ENCODE data around the gene EGFL8.

DNA sequence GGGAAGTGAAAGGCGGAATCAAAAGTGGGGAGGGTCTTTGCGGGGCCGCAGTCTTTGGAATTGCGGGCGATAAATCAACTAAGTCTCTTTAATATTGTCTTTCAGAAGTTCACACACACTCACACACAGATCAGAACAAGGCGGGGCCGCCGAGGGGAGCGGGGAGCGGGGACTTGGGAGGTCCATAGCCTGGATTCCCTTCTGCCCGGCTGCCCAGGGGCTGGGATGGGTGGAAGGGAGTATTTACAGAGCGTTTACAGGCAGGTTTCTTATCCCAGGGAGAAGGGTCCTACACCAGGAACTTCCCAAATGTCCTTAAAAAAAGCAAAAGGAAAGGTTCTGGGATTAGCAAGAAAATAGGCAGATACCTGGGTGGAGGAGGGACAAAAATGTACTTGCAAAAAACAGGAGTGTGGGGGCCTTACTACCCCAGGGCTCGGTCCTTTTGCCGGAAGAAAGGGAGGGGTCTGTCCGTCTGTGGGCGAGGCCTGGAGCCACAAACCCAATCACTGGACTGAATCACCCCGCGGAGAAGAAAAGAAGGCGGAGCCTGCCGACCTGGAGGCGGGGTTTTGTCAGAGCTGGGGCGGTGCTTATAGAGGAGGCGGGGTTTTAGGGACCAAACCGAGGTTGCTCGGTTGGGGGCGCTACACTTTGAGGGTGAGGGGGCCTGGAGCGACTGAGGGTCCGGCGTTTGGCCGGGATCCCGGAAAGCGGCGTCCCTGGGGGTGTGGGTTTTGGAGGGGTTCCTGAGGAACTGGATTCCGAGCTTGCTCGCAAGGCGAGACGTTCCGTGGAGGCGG, 15.9 kb upstream of the EGFL8 start:
- TF ChIP-seq, protein P1, sequence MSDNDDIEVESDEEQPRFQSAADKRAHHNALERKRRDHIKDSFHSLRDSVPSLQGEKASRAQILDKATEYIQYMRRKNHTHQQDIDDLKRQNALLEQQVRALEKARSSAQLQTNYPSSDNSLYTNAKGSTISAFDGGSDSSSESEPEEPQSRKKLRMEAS (IDR thresholded peaks at IDR 0.05; ENCODE audit: low read depth, low read length), result no peak
- TF ChIP-seq, protein P2, sequence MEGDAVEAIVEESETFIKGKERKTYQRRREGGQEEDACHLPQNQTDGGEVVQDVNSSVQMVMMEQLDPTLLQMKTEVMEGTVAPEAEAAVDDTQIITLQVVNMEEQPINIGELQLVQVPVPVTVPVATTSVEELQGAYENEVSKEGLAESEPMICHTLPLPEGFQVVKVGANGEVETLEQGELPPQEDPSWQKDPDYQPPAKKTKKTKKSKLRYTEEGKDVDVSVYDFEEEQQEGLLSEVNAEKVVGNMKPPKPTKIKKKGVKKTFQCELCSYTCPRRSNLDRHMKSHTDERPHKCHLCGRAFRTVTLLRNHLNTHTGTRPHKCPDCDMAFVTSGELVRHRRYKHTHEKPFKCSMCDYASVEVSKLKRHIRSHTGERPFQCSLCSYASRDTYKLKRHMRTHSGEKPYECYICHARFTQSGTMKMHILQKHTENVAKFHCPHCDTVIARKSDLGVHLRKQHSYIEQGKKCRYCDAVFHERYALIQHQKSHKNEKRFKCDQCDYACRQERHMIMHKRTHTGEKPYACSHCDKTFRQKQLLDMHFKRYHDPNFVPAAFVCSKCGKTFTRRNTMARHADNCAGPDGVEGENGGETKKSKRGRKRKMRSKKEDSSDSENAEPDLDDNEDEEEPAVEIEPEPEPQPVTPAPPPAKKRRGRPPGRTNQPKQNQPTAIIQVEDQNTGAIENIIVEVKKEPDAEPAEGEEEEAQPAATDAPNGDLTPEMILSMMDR (IDR thresholded peaks at IDR 0.05; ENCODE audit: low read depth, low read length), result no peak
- TF ChIP-seq POLR2A (IDR thresholded peaks at IDR 0.05; ENCODE audit: extremely low read depth, insufficient read length), result no peak
- no peak for TF ChIP-seq MYC (IDR thresholded peaks at IDR 0.05; ENCODE audit: low read depth, low read length)

Measured in NB4 (cell line).